IMR-90 (cell line): ENCODE data around the gene RHOC. TPM values are rescaled to one million over a fixed set of nuclear protein-coding genes. Genes with fewer than 3 reads are reported as not detected.

Experiments used
- ATAC-seq: fragments of 200-7000 bp; cut with Tn5 transposase; 2 replicates; pipeline ENCODE4 v1.9.1; 2020; ENCODE audit warnings: low read depth, mild to moderate bottlenecking, moderate library complexity
- BruUV-seq: library from RNA; stranded (reverse); fragments of 400-500 nt; replicated peaks from 2 replicates; lab custom pipeline; 2021; lab: Mats Ljungman, UMichigan
- CTCF ChIA-PET: fragments of 300-600 bp; formaldehyde crosslinking; extraction: SDS; loops from one replicate; lab custom pipeline; 2021; ENCODE audit warnings: antibody characterized with exemption; lab: Yijun Ruan, JAX
- POLR2A ChIA-PET: fragments of 300-600 bp; sonication (Branson Sonifier 250); formaldehyde crosslinking; loops from one replicate; lab custom pipeline; 2022; ENCODE audit warnings: antibody characterized with exemption; ENCODE audit not compliant: unreplicated experiment; lab: Charles Lee
- DNase-seq: peaks from one replicate; pipeline ENCODE4 v3.0.0; 2013
- H2AFZ ChIP-seq: replicated peaks from 2 replicates; pipeline ENCODE3; 2013; ENCODE audit warnings: low read length, mild to moderate bottlenecking; ENCODE audit not compliant: poor library complexity
- H2AK5ac ChIP-seq: 2 replicates; pipeline ENCODE4 v1.6.1; 2013; ENCODE audit warnings: low read depth, low read length, inconsistent platforms
- H2AK9ac ChIP-seq: replicated peaks from 2 replicates; pipeline ENCODE3; 2013; ENCODE audit warnings: mild to moderate bottlenecking, low read depth, low read length, moderate library complexity; ENCODE audit not compliant: poor library complexity
- H2BK120ac ChIP-seq: 2 replicates; pipeline ENCODE4 v1.6.1; 2013; ENCODE audit warnings: low read depth, low read length, inconsistent platforms
- H2BK15ac ChIP-seq: 3 replicates; pipeline ENCODE4 v1.6.1; 2013; ENCODE audit warnings: low read depth, low read length, inconsistent platforms
- H2BK20ac ChIP-seq: 2 replicates; pipeline ENCODE4 v1.6.1; 2013; ENCODE audit warnings: low read depth, mild to moderate bottlenecking, inconsistent platforms, low read length, moderate library complexity
- H2BK5ac ChIP-seq: 2 replicates; pipeline ENCODE4 v1.6.1; 2013; ENCODE audit warnings: mild to moderate bottlenecking, low read depth, low read length, inconsistent platforms; ENCODE audit not compliant: poor library complexity, severe bottlenecking
- H3K14ac ChIP-seq: replicated peaks from 2 replicates; pipeline ENCODE4 v1.6.1; 2013; ENCODE audit warnings: low read depth, low read length, inconsistent platforms
- H3K18ac ChIP-seq: 2 replicates; pipeline ENCODE4 v1.6.1; 2013; ENCODE audit warnings: low read depth, low read length, control low read depth
- H3K23ac ChIP-seq: 2 replicates; pipeline ENCODE4 v1.6.1; 2013; ENCODE audit warnings: low read depth, low read length, inconsistent platforms
- H3K27ac ChIP-seq: 2 replicates; pipeline ENCODE4 v1.5.1; 2013; ENCODE audit warnings: mild to moderate bottlenecking, control low read depth, low read length; ENCODE audit not compliant: insufficient read depth
- H3K27me3 ChIP-seq: 2 replicates; pipeline ENCODE4 v1.6.1; 2013; ENCODE audit warnings: low read length; ENCODE audit not compliant: control insufficient read depth, insufficient read depth
- H3K36me3 ChIP-seq: 2 replicates; pipeline ENCODE4 v1.6.1; 2013; ENCODE audit warnings: low read length, mixed read lengths; ENCODE audit not compliant: control insufficient read depth, insufficient read depth
- H3K4ac ChIP-seq: 2 replicates; pipeline ENCODE4 v1.6.1; 2013; ENCODE audit warnings: low read depth, low read length, inconsistent platforms
- H3K4me1 ChIP-seq: 2 replicates; pipeline ENCODE4 v1.6.1; 2013; ENCODE audit warnings: low read length, mixed read lengths; ENCODE audit not compliant: control insufficient read depth, insufficient read depth
- H3K4me2 ChIP-seq: 2 replicates; pipeline ENCODE4 v1.6.1; 2013; ENCODE audit warnings: low read depth, mild to moderate bottlenecking, control low read depth, low read length, moderate library complexity
- H3K4me3 ChIP-seq: 2 replicates; pipeline ENCODE4 v1.5.1; 2013; ENCODE audit warnings: low read depth, mild to moderate bottlenecking, control low read depth, low read length, moderate library complexity; ENCODE audit not compliant: insufficient read depth
- H3K56ac ChIP-seq: 2 replicates; pipeline ENCODE4 v1.6.1; 2013; ENCODE audit warnings: low read length, inconsistent platforms; ENCODE audit not compliant: insufficient read depth; ENCODE audit errors: extremely low read depth
- H3K79me1 ChIP-seq, 2 experiments: 2 replicates each; pipeline ENCODE4 v1.6.1; 2013; ENCODE audit warnings: low read length in 2 of 2, inconsistent platforms in 1 of 2, low read depth in 1 of 2
- H3K9ac ChIP-seq: 2 replicates; pipeline ENCODE4 v1.6.1; 2013; ENCODE audit warnings: low read depth, low read length, control low read depth
- H3K9me1 ChIP-seq: 2 replicates; pipeline ENCODE4 v1.6.1; 2013; ENCODE audit warnings: low read length, inconsistent platforms; ENCODE audit not compliant: insufficient read depth
- H3K9me3 ChIP-seq: 2 replicates; pipeline ENCODE4 v1.6.1; 2013; ENCODE audit warnings: low read length; ENCODE audit not compliant: control insufficient read depth, insufficient read depth
- H4K20me1 ChIP-seq: 2 replicates; pipeline ENCODE4 v1.6.1; 2013; ENCODE audit warnings: low read length, inconsistent platforms; ENCODE audit not compliant: insufficient read depth
- H4K5ac ChIP-seq: 2 replicates; pipeline ENCODE4 v1.6.1; 2013; ENCODE audit warnings: mild to moderate bottlenecking, low read depth, low read length, control low read depth
- H4K8ac ChIP-seq, 2 experiments: 2 replicates each; pipeline ENCODE4 v1.6.1; 2013; ENCODE audit warnings: low read depth in 2 of 2, low read length in 2 of 2, control low read depth in 1 of 2, inconsistent platforms in 1 of 2
- H4K91ac ChIP-seq: 2 replicates; pipeline ENCODE4 v1.6.1; 2013; ENCODE audit warnings: low read depth, low read length, inconsistent platforms; ENCODE audit not compliant: insufficient read depth
- BHLHE40 ChIP-seq: fragments of 150-350 bp; IDR thresholded peaks from 2 replicates; pipeline ENCODE4 v1.6.1; 2016; ENCODE audit warnings: mild to moderate bottlenecking, low read depth, low read length
- CHD1 ChIP-seq: IDR thresholded peaks from 2 replicates; pipeline ENCODE4 v1.6.1; 2012; ENCODE audit warnings: low read depth, low read length, improper control_type of control experiment
- MAZ ChIP-seq: IDR thresholded peaks from 2 replicates; pipeline ENCODE4 v1.6.1; 2012; ENCODE audit warnings: low read depth, mild to moderate bottlenecking, low read length, improper control_type of control experiment, moderate library complexity, borderline replicate concordance
- NFE2L2 ChIP-seq: fragments of 150-350 bp; IDR thresholded peaks from 2 replicates; pipeline ENCODE4 v1.6.1; 2016; ENCODE audit warnings: low read depth, mild to moderate bottlenecking, low read length
- RCOR1 ChIP-seq: IDR thresholded peaks from 2 replicates; pipeline ENCODE4 v1.6.1; 2012; ENCODE audit warnings: mild to moderate bottlenecking, low read length, improper control_type of control experiment; ENCODE audit not compliant: insufficient replicate concordance
- RFX5 ChIP-seq: IDR thresholded peaks from 2 replicates; pipeline ENCODE4 v1.8.0; 2012; ENCODE audit warnings: low read depth, mild to moderate bottlenecking, low read length, moderate library complexity
- SMC3 ChIP-seq: fragments of 150-350 bp; IDR thresholded peaks from 2 replicates; pipeline ENCODE4 v1.6.1; 2016; ENCODE audit warnings: low read depth, mild to moderate bottlenecking, antibody characterized with exemption, low read length, moderate library complexity
- WGBS, 2 experiments: methylation state at CpG; one replicate each; pipeline versions ENCODE4 v1.1.5 to v1.1.7; 2013; ENCODE audit warnings: missing lambda C conversion rate in 2 of 2; ENCODE audit not compliant: insufficient read length in 1 of 2; ENCODE audit errors: extremely low coverage in 2 of 2; 5-methylcytosine and 5-hydroxymethylcytosine counted together
- dilution Hi-C: fragments of 300-500 bp; cut with HindIII; formaldehyde crosslinking; loops from one replicate; pipeline ENCODE4 v1.14.3; 2018; ENCODE audit warnings: low sequenced_read_pairs; ENCODE audit not compliant: unreplicated experiment
- in situ Hi-C: fragments of 300-500 bp; cut with MboI; formaldehyde crosslinking; loops from 3 replicates; pipeline ENCODE4 v1.14.3; 2019; ENCODE audit warnings: low sequenced_read_pairs, inconsistent platforms, mixed read lengths
- intact Hi-C: fragments of 100-400 bp; cut with micrococcal nuclease; formaldehyde crosslinking; loops from 2 replicates; pipeline ENCODE4 v1.10.0; 2022
- polyA plus RNA-seq, 3 experiments: library from polyadenylated mRNA; depleted of rRNA; stranded (reverse); fragments of >200 nt; gene quantifications; 2 replicates each; pipeline ENCODE4 v1.2.3, GENCODE V29; 2012; ENCODE audit warnings: low replicate concordance in 1 of 3
- total RNA-seq: library from RNA; depleted of rRNA; stranded (reverse); fragments of >200 nt; gene quantifications from 2 replicates; pipeline ENCODE4 v1.2.3, GENCODE V29; 2012

The RHOC gene
- total and polyA plus RNA-seq, 2 of the 4 experiments (the other 2 are of a cell fraction): 764 to 839 TPM

GRCh38 chr1:112678605-112679004, 28.3 kb downstream of the RHOC start:
- Histone ChIP-seq H2AK9ac (no peak overlapping the region), H3K9me3 (no peaks in the 10 kb centered on the region), H3K14ac (no peak overlapping the region), H2AK5ac (no peak overlapping the region), H4K5ac (no peak overlapping the region), H4K20me1 (peaks cover 3% of the 10 kb centered on the region), H2BK120ac (no peak overlapping the region), H3K9ac (no peak overlapping the region), H3K27me3 (no peaks in the 10 kb centered on the region), H2BK20ac (no peak overlapping the region), H3K4me1 (peaks cover 4% of the 10 kb centered on the region; the same call in 1 of the 2 replicates), H3K27ac (no peak overlapping the region), H2BK5ac (no peak overlapping the region), H3K4ac (no peak overlapping the region), H3K23ac (no peak overlapping the region), H3K4me3 (no peak overlapping the region), H4K91ac (no peak overlapping the region), H4K8ac (no peak overlapping the region), H3K36me3 (no peaks in the 10 kb centered on the region), H2AFZ (no peak overlapping the region), H2BK15ac (no peak overlapping the region), H3K79me1 (peaks cover 39 to 67% of the 10 kb centered on the region in 2 experiments), H3K18ac (no peak overlapping the region), H3K4me2 (no peak overlapping the region), H3K56ac (no peak overlapping the region), H3K9me1 (peaks cover 4% of the 10 kb centered on the region)
- 100% methylated on average over 1 of the region's 3 CpGs; no CpG with 5 or more reads in 1 of the 2 experiments for whole genome bisulfite sequencing, 2 experiments
- TF ChIP-seq RFX5: no peak
- no peak for TF ChIP-seq MAZ
- TF ChIP-seq BHLHE40: no peak
- no peak for TF ChIP-seq SMC3
- no peak for TF ChIP-seq RCOR1
- no peak for TF ChIP-seq CHD1
- TF ChIP-seq NFE2L2: no peak
- ChIA-PET CTCF (no interaction called here), POLR2A (no interaction called here)
- ATAC-seq (no peak), DNase-seq (no peak)
- dilution Hi-C loops (no loop called here), in situ Hi-C loops (no loop called here), intact Hi-C loops (no loop called here)
- no TSS peak for BruUV-seq
